Stomach (tissue), 9 donors: ENCODE data around the gene PLEKHG3. TPM values are rescaled to one million over a fixed set of nuclear protein-coding genes. Genes with fewer than 3 reads are reported as not detected.

Experiments used
- DNase-seq, 2 donors: peaks; one replicate each; pipeline versions ENCODE4 v3.0.0 to v3.0.0-alpha.2; 2013 to 2019
- H3K27ac ChIP-seq, 5 donors: fragments of 200-600 bp in 4 of 5; sonication (generic) in 4 of 5; one replicate each; pipeline ENCODE4 v1.5.1; 2013 to 2019; ENCODE audit warnings: mild to moderate bottlenecking in 1 of 5, moderate library complexity in 1 of 5
- H3K27me3 ChIP-seq, 3 donors: fragments of 200-600 bp; sonication (generic); one replicate each; pipeline ENCODE4 v1.5.1; 2017 to 2019; ENCODE audit warnings: mixed run types in 1 of 3
- H3K36me3 ChIP-seq, 4 donors: fragments of 200-600 bp; sonication (generic); 1 replicate in 3 of 4; 2 replicates in 1 of 4; pipeline ENCODE4 v1.5.1; 2016 to 2019
- H3K4me1 ChIP-seq, 4 donors: fragments of 200-600 bp; sonication (generic); one replicate each; pipeline ENCODE4 v1.5.1; 2016 to 2019
- H3K4me3 ChIP-seq, 4 donors: fragments of 200-600 bp; sonication (generic) in 3 of 4; one replicate each; pipeline ENCODE4 v1.5.1; 2016 to 2019; ENCODE audit warnings: mild to moderate bottlenecking in 1 of 4
- H3K9me3 ChIP-seq, 4 donors: fragments of 200-600 bp; sonication (generic); one replicate each; pipeline ENCODE4 v1.5.1; 2016 to 2019
- EP300 ChIP-seq: sonication (generic); formaldehyde crosslinking; IDR thresholded peaks from one replicate; pipeline ENCODE4 v1.6.1; 2017; ENCODE audit warnings: antibody characterized with exemption
- POLR2A ChIP-seq, 4 donors: fragments of 450-650 bp; IDR thresholded peaks; one replicate each; pipeline ENCODE4 v1.6.1; 2016; ENCODE audit warnings: antibody characterized with exemption in 4 of 4, control low read depth in 2 of 4, mild to moderate bottlenecking in 1 of 4, moderate library complexity in 1 of 4
- POLR2AphosphoS5 ChIP-seq, 3 donors: sonication (generic); formaldehyde crosslinking; IDR thresholded peaks; one replicate each; pipeline ENCODE4 v1.6.1; 2016; ENCODE audit warnings: antibody characterized with exemption in 3 of 3
- whole genome bisulfite sequencing, 5 donors: extraction: QIAGEN DNeasy Blood & Tissue Kit in 3 of 5; methylation state at CpG; one replicate each; pipeline versions ENCODE4 v1.1.5 to v1.1.7; 2013 to 2018; 5-methylcytosine and 5-hydroxymethylcytosine counted together
- intact Hi-C: fragments of 100-400 bp; cut with DNase I; formaldehyde crosslinking; loops from one replicate; pipeline ENCODE4 v1.15.1; 2023; ENCODE audit warnings: low total_unique reads
- polyA plus RNA-seq, 3 donors: library from polyadenylated mRNA; stranded (reverse); fragments of 200-250 nt; gene quantifications; one replicate each; pipeline ENCODE4 v1.2.3, GENCODE V29; 2013
- total RNA-seq, 5 donors: library from RNA; depleted of rRNA; stranded (reverse); fragments of >200 nt; gene quantifications; one replicate each; pipeline versions ENCODE4 v1.1.0 to v1.2.3, GENCODE V29; 2014 to 2016
- TF ChIP-seq, protein P1 (sequence below), 7 experiments: fragments of 450-650 bp in 4 of 7; fragments of 200-600 bp in 3 of 7; sonication (generic) in 3 of 7; IDR thresholded peaks; one replicate each; pipeline ENCODE4 v1.5.1; 2016 to 2019; ENCODE audit warnings: antibody characterized with exemption in 7 of 7, control low read depth in 2 of 7, mild to moderate bottlenecking in 1 of 7
- donor health status: healthy with polysubstance abuse.
- donor health status: Bipolar disorder and iron deficiency.
- donor health status: healthy.

The PLEKHG3 gene
- total and polyA plus RNA-seq, 8 donors: 7.3 to 292 (median 25.6) TPM

DNA sequence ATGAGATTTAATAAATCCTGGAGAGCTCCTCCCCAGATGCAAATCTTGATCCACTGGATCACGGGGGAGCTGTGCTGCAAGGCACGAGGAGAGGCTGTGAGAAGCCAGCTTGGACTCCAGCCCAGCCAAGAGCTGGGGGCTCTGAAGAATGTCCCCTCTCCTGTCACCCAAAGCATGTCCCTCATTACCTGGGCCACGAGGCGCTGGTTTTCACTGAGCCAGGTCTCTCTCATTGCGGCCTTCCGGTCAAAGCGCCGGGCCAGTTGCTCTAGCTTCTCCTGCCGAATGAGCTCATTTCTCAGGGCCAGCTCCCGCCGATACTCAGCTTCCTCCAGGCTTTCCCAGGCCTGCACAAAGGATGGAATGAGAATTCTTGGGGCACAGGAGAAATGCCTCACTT is 92.1 kb downstream of the PLEKHG3 start:
- Histone ChIP-seq H3K4me1 (peaks cover 0 to 3% (median 0%) of the 10 kb centered on the region in 4 donors), H3K4me3 (no peak overlapping the region), H3K27me3 (peaks cover 0 to 3% (median 0%) of the 10 kb centered on the region in 3 donors), H3K9me3 (no peaks in the 10 kb centered on the region), H3K36me3 (no peaks in the 10 kb centered on the region), H3K27ac (no peak overlapping the region)
- 89 to 95% (median 92%) methylated on average over 11 of the region's 11 CpGs for WGBS, 5 donors
- no peak for DNase-seq
- no peak for TF ChIP-seq POLR2AphosphoS5 (IDR thresholded peaks at IDR 0.05)
- TF ChIP-seq POLR2A (IDR thresholded peaks at IDR 0.05): no peak
- TF ChIP-seq, protein P1, sequence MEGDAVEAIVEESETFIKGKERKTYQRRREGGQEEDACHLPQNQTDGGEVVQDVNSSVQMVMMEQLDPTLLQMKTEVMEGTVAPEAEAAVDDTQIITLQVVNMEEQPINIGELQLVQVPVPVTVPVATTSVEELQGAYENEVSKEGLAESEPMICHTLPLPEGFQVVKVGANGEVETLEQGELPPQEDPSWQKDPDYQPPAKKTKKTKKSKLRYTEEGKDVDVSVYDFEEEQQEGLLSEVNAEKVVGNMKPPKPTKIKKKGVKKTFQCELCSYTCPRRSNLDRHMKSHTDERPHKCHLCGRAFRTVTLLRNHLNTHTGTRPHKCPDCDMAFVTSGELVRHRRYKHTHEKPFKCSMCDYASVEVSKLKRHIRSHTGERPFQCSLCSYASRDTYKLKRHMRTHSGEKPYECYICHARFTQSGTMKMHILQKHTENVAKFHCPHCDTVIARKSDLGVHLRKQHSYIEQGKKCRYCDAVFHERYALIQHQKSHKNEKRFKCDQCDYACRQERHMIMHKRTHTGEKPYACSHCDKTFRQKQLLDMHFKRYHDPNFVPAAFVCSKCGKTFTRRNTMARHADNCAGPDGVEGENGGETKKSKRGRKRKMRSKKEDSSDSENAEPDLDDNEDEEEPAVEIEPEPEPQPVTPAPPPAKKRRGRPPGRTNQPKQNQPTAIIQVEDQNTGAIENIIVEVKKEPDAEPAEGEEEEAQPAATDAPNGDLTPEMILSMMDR (IDR thresholded peaks at IDR 0.05): no peak
- no peak for TF ChIP-seq EP300
- intact Hi-C loops: no loop called here

DNA sequence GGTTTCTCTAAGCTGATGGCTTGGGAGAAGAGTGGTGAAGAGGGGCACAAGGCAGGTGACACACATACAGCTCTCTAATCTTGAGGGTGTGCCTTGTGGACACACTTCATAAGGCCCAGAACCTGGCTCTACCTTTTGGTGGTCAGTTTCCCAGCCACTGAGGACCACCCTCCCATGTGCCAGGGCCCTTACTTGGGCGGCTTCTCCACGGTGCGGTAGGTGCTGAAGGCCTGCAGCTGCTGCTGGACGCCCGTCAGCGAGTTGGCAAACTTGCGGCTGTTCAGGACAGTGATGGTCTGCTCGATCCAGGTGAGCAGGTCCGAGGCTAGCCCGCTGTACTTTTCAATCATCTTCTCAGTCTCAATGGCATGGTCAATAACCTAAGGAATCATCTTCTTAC is 95.3 kb downstream of the PLEKHG3 start:
- Histone ChIP-seq H3K36me3 (no peaks in the 10 kb centered on the region), H3K4me3 (no peak overlapping the region), H3K9me3 (no peaks in the 10 kb centered on the region), H3K4me1 (peaks cover 0 to 3% (median 0%) of the 10 kb centered on the region in 4 donors), H3K27me3 (peaks cover 0 to 3% (median 0%) of the 10 kb centered on the region in 3 donors), H3K27ac (no peak overlapping the region)
- TF ChIP-seq POLR2A (IDR thresholded peaks at IDR 0.05) (no peak), POLR2AphosphoS5 (IDR thresholded peaks at IDR 0.05) (no peak), EP300 (no peak)
- TF ChIP-seq, protein P1 (IDR thresholded peaks at IDR 0.05): no peak
- DNase-seq: no peak
- WGBS, 5 donors: 93 to 97% (median 96%) methylated on average over 10 of the region's 10 CpGs
- intact Hi-C loops: no loop called here

Other genes with a start within 250 kb of the PLEKHG3 start
- 1 to 10 TPM in 2 of 5 donors, under 1 TPM in 1, not detected in 2; 0.72 to 3.2 (median 1.3) TPM for gene AKAP5, start 238.9 kb upstream of the PLEKHG3 start, total RNA-seq
- gene AKAP5, start 238.9 kb upstream of the PLEKHG3 start, polyA plus RNA-seq: under 1 TPM in 2 of 3 donors, not detected in 1; 0.15 to 0.25 TPM
- 10 to 100 TPM in 1 of 5 donors, 1 to 10 TPM in 4; 2.3 to 10.1 (median 5.4) TPM for gene ZBTB25, start 200.6 kb upstream of the PLEKHG3 start, total RNA-seq
- gene ZBTB25, start 200.6 kb upstream of the PLEKHG3 start, polyA plus RNA-seq: 1 to 10 TPM; 2.4 to 2.9 (median 2.6) TPM
- gene ZBTB1, start 199.7 kb upstream of the PLEKHG3 start, total RNA-seq: 100 to 1,000 TPM in 1 of 5 donors, 10 to 100 TPM in 4; 32.6 to 137 (median 44.9) TPM
- 10 to 100 TPM in 2 of 3 donors, 1 to 10 TPM in 1; 9.8 to 14.5 (median 11.5) TPM for gene ZBTB1, start 199.7 kb upstream of the PLEKHG3 start, polyA plus RNA-seq
- 10 to 100 TPM in 4 of 5 donors, under 1 TPM in 1; under 0.01 to 29.3 (median 16.9) TPM for gene HSPA2, start 163.7 kb upstream of the PLEKHG3 start, total RNA-seq
- gene HSPA2, start 163.7 kb upstream of the PLEKHG3 start, polyA plus RNA-seq: 10 to 100 TPM in 1 of 3 donors, 1 to 10 TPM in 2; 3.5 to 27.5 (median 5.6) TPM
- 1 to 10 TPM in 2 of 5 donors, not detected in 3; 4.1 to 6.2 TPM for gene PPP1R36, start 154.5 kb upstream of the PLEKHG3 start, total RNA-seq
- 10 to 100 TPM in 1 of 3 donors, 1 to 10 TPM in 2; 3.2 to 13.1 (median 6.8) TPM for gene PPP1R36, start 154.5 kb upstream of the PLEKHG3 start, polyA plus RNA-seq
- gene SPTB, start 175.5 kb downstream of the PLEKHG3 start, total RNA-seq: 1 to 10 TPM in 2 of 5 donors, under 1 TPM in 1, not detected in 2; under 0.01 to 3.5 (median 1.0) TPM
- gene SPTB, start 175.5 kb downstream of the PLEKHG3 start, polyA plus RNA-seq: under 1 TPM; 0.18 to 0.92 (median 0.19) TPM
- 100 to 1,000 TPM in 1 of 5 donors, 10 to 100 TPM in 4; 20.4 to 102 (median 43.3) TPM for gene CHURC1, start 210.0 kb downstream of the PLEKHG3 start, total RNA-seq
- gene CHURC1, start 210.0 kb downstream of the PLEKHG3 start, polyA plus RNA-seq: 10 to 100 TPM; 40.0 to 53.2 (median 41.7) TPM
- 100 to 1,000 TPM in 2 of 5 donors, 10 to 100 TPM in 3; 22.8 to 298 (median 48.4) TPM for gene GPX2, start 238.3 kb downstream of the PLEKHG3 start, total RNA-seq
- 100 to 1,000 TPM; 167 to 464 (median 301) TPM for gene GPX2, start 238.3 kb downstream of the PLEKHG3 start, polyA plus RNA-seq